Gastrocnemius medialis (tissue), 4 donors: ENCODE results near the gene TMEM74B. TPM values are rescaled to one million over a fixed set of nuclear protein-coding genes. Genes with fewer than 3 reads are reported as not detected.

ENCODE experiments used
- ATAC-seq, 2 donors: fragments of 150-250 bp; one replicate each; pipeline ENCODE4 v1.9.1; 2016
- DNase-seq, 2 donors: peaks; one replicate each; pipeline ENCODE4 v3.0.0-alpha.2; 2019
- H3K27ac ChIP-seq, 4 donors: fragments of 200-600 bp; sonication (generic); 1 replicate in 1 of 4; 2 replicates in 3 of 4; pipeline ENCODE4 v1.5.1; 2016 to 2018; ENCODE audit warnings: mild to moderate bottlenecking in 2 of 4, moderate library complexity in 1 of 4
- H3K27me3 ChIP-seq, 3 donors: fragments of 200-600 bp; sonication (generic) in 2 of 3; 1 replicate in 1 of 3; 2 replicates in 2 of 3; pipeline versions ENCODE4 v1.5.1 to v1.6.0; 2016 to 2019; ENCODE audit warnings: mild to moderate bottlenecking in 1 of 3, moderate library complexity in 1 of 3
- H3K36me3 ChIP-seq, 2 donors: fragments of 200-600 bp; sonication (generic) in 1 of 2; one replicate each; pipeline ENCODE4 v1.5.1; 2017 to 2018
- H3K4me1 ChIP-seq, 2 donors: fragments of 200-600 bp; sonication (generic) in 1 of 2; one replicate each; pipeline ENCODE4 v1.5.1; 2016 to 2017; ENCODE audit warnings: mild to moderate bottlenecking in 2 of 2
- H3K4me3 ChIP-seq, 4 donors: fragments of 200-600 bp; sonication (generic) in 3 of 4; 1 replicate in 1 of 4; 2 replicates in 3 of 4; pipeline ENCODE4 v1.5.1; 2016 to 2019; ENCODE audit warnings: mild to moderate bottlenecking in 2 of 4
- H3K9me3 ChIP-seq, 3 donors: fragments of 200-600 bp; sonication (generic) in 2 of 3; 1 replicate in 1 of 3; 2 replicates in 2 of 3; pipeline ENCODE4 v1.5.1; 2016 to 2019
- POLR2A ChIP-seq, 2 donors: fragments of 450-650 bp; IDR thresholded peaks; one replicate each; pipeline ENCODE4 v1.6.1; 2017; ENCODE audit warnings: antibody characterized with exemption in 2 of 2, mild to moderate bottlenecking in 2 of 2, moderate library complexity in 2 of 2
- in situ Hi-C, 4 donors: fragments of 200-750 bp; cut with MboI; loops; one replicate each; pipeline versions ENCODE4 v1.15.0 to v1.8.0; 2017; ENCODE audit warnings: low sequenced_read_pairs in 4 of 4
- intact Hi-C: fragments of 100-400 bp; cut with DNase I; formaldehyde crosslinking; loops from one replicate; pipeline ENCODE4 v1.15.1; 2023; ENCODE audit warnings: low total_unique reads
- total RNA-seq, 4 donors: library from RNA; depleted of rRNA; stranded (reverse); fragments of >200 nt; gene quantifications; one replicate each; pipeline versions ENCODE4 v1.1.0 to v1.2.3, GENCODE V29; 2016
- TF ChIP-seq, protein P1 (sequence below), 5 experiments: fragments of 450-650 bp in 3 of 5; fragments of 200-600 bp in 2 of 5; sonication (generic) in 2 of 5; IDR thresholded peaks in 4 of 5; conservative IDR thresholded peaks in 1 of 5; 1 replicate in 4 of 5; 2 replicates in 1 of 5; pipeline ENCODE4 v1.5.1; 2016 to 2019; ENCODE audit warnings: antibody characterized with exemption in 5 of 5, mild to moderate bottlenecking in 3 of 5, moderate library complexity in 3 of 5

The TMEM74B gene
- total RNA-seq, 4 donors from 2014 or later, result 0.42 to 0.82 TPM; not detected in 2

DNA sequence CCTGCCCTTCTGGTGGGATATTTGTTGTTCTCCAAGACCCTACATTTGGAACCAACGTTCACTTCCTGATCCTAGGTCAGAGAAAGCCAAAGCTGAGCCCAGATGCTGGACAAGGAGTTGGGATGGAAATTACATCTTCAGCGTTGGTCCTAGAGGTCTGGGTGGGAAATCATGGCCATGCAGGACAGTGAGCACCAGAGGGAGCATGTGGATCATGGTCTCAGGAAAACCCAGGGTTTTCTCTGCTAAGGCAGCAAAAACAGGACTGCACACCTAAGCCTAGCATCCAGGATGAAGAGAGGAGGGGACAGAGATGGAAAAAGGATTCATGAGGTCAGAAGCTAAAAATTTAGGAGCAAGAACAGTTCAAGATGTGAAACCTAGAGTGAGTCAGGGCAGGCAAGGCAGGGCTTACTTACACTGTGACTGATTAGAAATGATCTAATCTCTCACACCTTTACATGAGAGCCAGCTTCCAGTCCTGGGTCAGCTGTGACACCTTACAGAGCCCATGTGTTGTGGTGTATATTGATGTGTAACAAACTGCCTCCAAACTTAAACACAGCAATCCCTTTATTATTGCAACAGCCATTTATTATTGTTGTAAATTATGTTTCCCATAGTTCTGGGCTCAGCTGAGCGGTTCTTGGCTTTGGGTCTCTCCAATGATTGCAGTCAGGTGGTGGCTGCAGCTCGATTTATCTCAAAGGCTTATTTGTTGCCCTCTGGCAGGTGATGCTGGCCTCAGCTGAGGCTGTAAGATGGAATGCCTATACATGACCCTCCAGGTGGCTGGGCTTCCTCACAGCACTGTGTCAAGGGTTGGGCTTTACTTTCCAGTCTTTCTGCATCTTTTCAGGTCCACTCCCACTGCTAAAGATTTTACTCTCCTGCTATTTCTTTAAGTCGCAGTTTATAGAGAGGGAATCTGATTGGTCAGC lies 24.9 kb upstream of the TMEM74B start:
- no peak for ATAC-seq
- in situ Hi-C loops, result loop anchor here (10.0 to 25.0 kb wide), 3 partner anchors 247 to 397 kb away; no protein-coding TSS in a partner anchor

DNA sequence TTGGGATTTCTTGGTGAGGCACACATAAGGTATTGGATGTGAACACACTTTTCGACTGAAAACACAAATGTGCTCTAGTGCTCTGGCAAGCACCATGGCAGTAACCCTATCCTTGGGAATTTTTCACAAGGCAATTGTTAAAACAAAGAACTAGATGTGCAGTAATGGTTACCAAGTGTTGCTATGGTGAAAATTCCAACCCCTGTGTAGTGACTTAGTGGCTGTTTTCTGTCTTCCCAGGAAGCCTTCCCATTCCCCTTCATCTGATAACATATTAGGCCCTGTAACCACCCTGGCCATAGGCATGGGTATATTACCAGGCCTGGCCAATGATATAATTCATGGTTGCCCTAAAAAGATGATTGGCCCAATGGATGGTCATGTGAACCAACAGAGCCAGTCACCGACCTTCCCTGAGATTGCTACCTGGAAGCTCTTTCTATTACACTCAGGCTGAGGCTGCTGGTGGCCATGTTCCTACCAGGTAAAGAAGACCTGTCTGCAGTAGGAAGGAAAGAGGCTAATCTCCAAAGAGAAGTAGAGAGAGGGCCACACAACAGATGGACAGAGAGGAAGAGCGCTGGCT lies 22.6 kb upstream of the TMEM74B start:
- peak overlapping the region in 1 of 4 donors; percentile 25 for H3K27ac ChIP-seq
- in situ Hi-C loops, result loop anchor here (10.0 to 25.0 kb wide), 3 partner anchors 245 to 395 kb away; no protein-coding TSS in a partner anchor

More for the DNA sequence above, 24.9 kb upstream of the TMEM74B start:
- no peak overlapping the region for H3K27ac ChIP-seq
- H3K36me3 ChIP-seq, result no peaks in the 10 kb centered on the region
- H3K4me1 ChIP-seq, result peaks cover 4 to 6% of the 10 kb centered on the region in 2 donors
- H3K9me3 ChIP-seq, result no peaks in the 10 kb centered on the region
- TF ChIP-seq, protein P1, sequence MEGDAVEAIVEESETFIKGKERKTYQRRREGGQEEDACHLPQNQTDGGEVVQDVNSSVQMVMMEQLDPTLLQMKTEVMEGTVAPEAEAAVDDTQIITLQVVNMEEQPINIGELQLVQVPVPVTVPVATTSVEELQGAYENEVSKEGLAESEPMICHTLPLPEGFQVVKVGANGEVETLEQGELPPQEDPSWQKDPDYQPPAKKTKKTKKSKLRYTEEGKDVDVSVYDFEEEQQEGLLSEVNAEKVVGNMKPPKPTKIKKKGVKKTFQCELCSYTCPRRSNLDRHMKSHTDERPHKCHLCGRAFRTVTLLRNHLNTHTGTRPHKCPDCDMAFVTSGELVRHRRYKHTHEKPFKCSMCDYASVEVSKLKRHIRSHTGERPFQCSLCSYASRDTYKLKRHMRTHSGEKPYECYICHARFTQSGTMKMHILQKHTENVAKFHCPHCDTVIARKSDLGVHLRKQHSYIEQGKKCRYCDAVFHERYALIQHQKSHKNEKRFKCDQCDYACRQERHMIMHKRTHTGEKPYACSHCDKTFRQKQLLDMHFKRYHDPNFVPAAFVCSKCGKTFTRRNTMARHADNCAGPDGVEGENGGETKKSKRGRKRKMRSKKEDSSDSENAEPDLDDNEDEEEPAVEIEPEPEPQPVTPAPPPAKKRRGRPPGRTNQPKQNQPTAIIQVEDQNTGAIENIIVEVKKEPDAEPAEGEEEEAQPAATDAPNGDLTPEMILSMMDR (IDR thresholded peaks at IDR 0.05 in 4 of 5, conservative IDR thresholded peaks at IDR 0.05 in 1 of 5), result no peak
- no peak for TF ChIP-seq POLR2A (IDR thresholded peaks at IDR 0.05)
- peaks cover 0 to 3% (median 0%) of the 10 kb centered on the region in 3 donors for H3K27me3 ChIP-seq
- no peak for DNase-seq
- no peak overlapping the region for H3K4me3 ChIP-seq
- intact Hi-C loops, result loop anchor here (5.0 kb wide), 1 partner anchor 87 kb away; no protein-coding TSS in a partner anchor

DNA sequence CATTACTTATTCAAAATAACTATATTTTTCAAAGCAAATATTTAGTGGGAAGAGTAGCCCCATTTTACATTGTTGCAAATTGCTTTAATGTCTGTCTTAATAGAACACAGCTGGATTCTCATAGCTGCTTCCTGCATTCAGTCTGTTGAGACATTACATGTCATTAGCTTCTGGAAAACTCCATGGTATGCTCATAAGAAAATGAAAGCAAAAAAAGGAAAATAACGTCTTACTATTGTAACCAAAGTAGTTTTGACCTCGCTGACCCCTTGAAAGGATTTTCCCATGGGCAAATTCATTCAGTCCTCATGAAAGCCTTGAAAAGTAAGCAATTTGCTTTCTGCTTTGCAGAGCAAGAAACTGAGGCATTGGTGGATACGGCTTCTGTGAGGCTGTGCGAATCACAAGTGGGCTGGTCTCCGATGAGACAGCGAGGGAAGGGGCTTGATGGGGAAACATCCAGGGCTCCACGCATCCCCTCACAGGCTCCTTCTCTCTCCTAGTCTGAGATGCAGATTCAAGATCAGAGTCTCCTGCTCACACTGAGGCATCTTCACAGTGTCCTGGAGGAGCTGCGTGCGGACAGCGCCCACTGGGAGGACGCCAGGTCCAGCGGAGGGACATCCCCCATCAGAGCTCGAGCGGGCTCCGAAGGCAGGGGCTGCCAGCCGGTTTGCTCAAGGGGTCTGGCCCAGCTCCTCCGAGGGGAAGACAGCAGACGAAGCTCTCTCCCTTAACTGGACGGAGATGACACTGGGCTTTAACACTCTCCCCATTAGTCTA lies 21.8 kb upstream of the TMEM74B start:
- Histone ChIP-seq H3K36me3 (no peaks in the 10 kb centered on the region), H3K4me1 (no peaks in the 10 kb centered on the region), H3K9me3 (no peaks in the 10 kb centered on the region), H3K27ac (peak overlapping the region in 3 of 4 donors; percentile 14 to 49 (median 25)), H3K27me3 (no peaks in the 10 kb centered on the region), H3K4me3 (no peak overlapping the region)
- ATAC-seq, result no peak
- TF ChIP-seq POLR2A (IDR thresholded peaks at IDR 0.05), result no peak
- TF ChIP-seq, protein P1 (IDR thresholded peaks at IDR 0.05 in 4 of 5, conservative IDR thresholded peaks at IDR 0.05 in 1 of 5), result no peak
- in situ Hi-C loops (loop anchor here (10.0 to 25.0 kb wide), 3 partner anchors 244 to 394 kb away; no protein-coding TSS in a partner anchor), intact Hi-C loops (no loop called here)
- DNase-seq, result no peak

More for the DNA sequence above, 22.6 kb upstream of the TMEM74B start:
- no peak for DNase-seq
- Histone ChIP-seq H3K4me3 (no peak overlapping the region), H3K9me3 (no peaks in the 10 kb centered on the region), H3K4me1 (no peaks in the 10 kb centered on the region), H3K36me3 (no peaks in the 10 kb centered on the region), H3K27me3 (no peaks in the 10 kb centered on the region)
- ATAC-seq, result no peak
- TF ChIP-seq, protein P1 (IDR thresholded peaks at IDR 0.05 in 4 of 5, conservative IDR thresholded peaks at IDR 0.05 in 1 of 5), result no peak
- no peak for TF ChIP-seq POLR2A (IDR thresholded peaks at IDR 0.05)
- intact Hi-C loops, result no loop called here

DNA sequence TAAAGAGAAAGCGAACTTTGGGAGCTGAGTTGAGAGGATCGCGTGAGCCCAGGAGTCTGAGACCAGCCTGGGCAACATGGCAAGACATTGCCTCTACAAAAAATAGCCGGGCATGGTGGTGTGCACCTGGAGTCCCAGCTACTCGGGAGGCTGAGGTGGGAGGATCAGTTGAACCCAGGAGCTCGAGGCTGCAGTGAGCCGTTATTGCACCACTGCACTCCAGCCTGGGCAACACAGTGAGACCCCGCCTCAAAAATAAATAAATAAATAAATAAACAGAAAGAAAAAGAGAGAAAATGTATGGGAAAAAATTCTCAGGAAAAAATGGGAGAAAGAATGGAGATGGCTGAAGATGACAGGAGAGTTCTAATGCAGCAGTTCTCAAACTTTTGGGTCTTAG lies 21.0 kb upstream of the TMEM74B start:
- in situ Hi-C loops (loop anchor here (10.0 to 25.0 kb wide), 3 partner anchors 244 to 394 kb away; no protein-coding TSS in a partner anchor), intact Hi-C loops (no loop called here)
- DNase-seq (no peak), ATAC-seq (no peak)
- no peaks in the 10 kb centered on the region for H3K27me3 ChIP-seq
- TF ChIP-seq, protein P1 (IDR thresholded peaks at IDR 0.05 in 4 of 5, conservative IDR thresholded peaks at IDR 0.05 in 1 of 5), result no peak
- TF ChIP-seq POLR2A (IDR thresholded peaks at IDR 0.05), result no peak
- H3K4me3 ChIP-seq, result no peak overlapping the region
- peak overlapping the region in 1 of 4 donors; percentile 1 for H3K27ac ChIP-seq
- H3K36me3 ChIP-seq, result no peaks in the 10 kb centered on the region
- no peaks in the 10 kb centered on the region for H3K9me3 ChIP-seq
- H3K4me1 ChIP-seq, result no peaks in the 10 kb centered on the region
